K562 (cell line): ENCODE measurements around the gene SCPEP1. TPM values are rescaled to one million over a fixed set of nuclear protein-coding genes. Genes with fewer than 3 reads are reported as not detected.

Source experiments
- ATAC-seq: fragments of 200-7000 bp; cut with Tn5 transposase; 3 replicates; pipeline ENCODE4 v1.9.1; 2020; ENCODE audit warnings: moderate library complexity
- BruUV-seq: library from RNA; stranded (reverse); fragments of 400-500 nt; replicated peaks from 2 replicates; lab custom pipeline; 2021; lab: Mats Ljungman, UMichigan
- CTCF ChIA-PET: fragments of 300-600 bp; formaldehyde crosslinking; extraction: SDS; loops from one replicate; lab custom pipeline; 2021; ENCODE audit warnings: low intra/inter-chr PET ratio; lab: Yijun Ruan, JAX
- POLR2A ChIA-PET: fragments of 300-600, 350-650 bp; sonication (Branson Sonifier 250); formaldehyde crosslinking; extraction: SDS; loops from one replicate; lab custom pipeline; 2021; ENCODE audit warnings: antibody characterized with exemption, inconsistent platforms; lab: Yijun Ruan, JAX
- DNase-seq, 4 experiments: peaks; one replicate each; pipeline versions ENCODE4 v3.0.0 to v3.0.0-alpha.2; 2011 to 2018; ENCODE audit warnings: low spot score in 3 of 4, mixed read lengths in 3 of 4; ENCODE audit errors: extremely low read depth in 1 of 4
- FAIRE-seq: peaks from 2 replicates; lab custom pipeline; 2011; peaks lifted over from hg19 to GRCh38; lab: Jason Lieb, UNC
- H2AFZ ChIP-seq: 2 replicates; pipeline ENCODE4 v1.6.0; 2011; ENCODE audit warnings: low read depth, low read length, control low read depth, inconsistent platforms
- H3K27ac ChIP-seq: fragments of 200-600 bp; 3 replicates; pipeline ENCODE4 v1.8.0; 2011; ENCODE audit warnings: low read depth, mild to moderate bottlenecking, control low read depth, inconsistent platforms, low read length, moderate library complexity, mixed read lengths; ENCODE audit errors: extremely low read depth
- H3K27me3 ChIP-seq, 2 experiments: fragments of 300-600 bp in 1 of 2; 2 replicates in 1 of 2; 3 replicates in 1 of 2; pipeline versions ENCODE4 v1.6.0 to v1.8.0; 2011; ENCODE audit warnings: inconsistent platforms in 2 of 2, low read length in 2 of 2, mild to moderate bottlenecking in 1 of 2, mixed read lengths in 1 of 2, moderate library complexity in 1 of 2; ENCODE audit not compliant: control insufficient read depth in 2 of 2, insufficient read depth in 2 of 2
- H3K36me3 ChIP-seq: fragments of 300-600 bp; 3 replicates; pipeline ENCODE4 v1.8.0; 2011; ENCODE audit warnings: mild to moderate bottlenecking, low read length, inconsistent platforms; ENCODE audit not compliant: control insufficient read depth, insufficient read depth
- H3K4me1 ChIP-seq, 2 experiments: fragments of 200-600 bp in 1 of 2; replicated peaks in 1 of 2; 2 replicates in 1 of 2; 3 replicates in 1 of 2; pipeline versions ENCODE4 v1.5.1 to v1.8.0; 2011; ENCODE audit warnings: inconsistent platforms in 2 of 2, low read length in 2 of 2, mild to moderate bottlenecking in 1 of 2, mixed read lengths in 1 of 2, moderate library complexity in 1 of 2; ENCODE audit not compliant: control insufficient read depth in 2 of 2, insufficient read depth in 2 of 2
- H3K4me2 ChIP-seq: 2 replicates; pipeline ENCODE4 v1.6.1; 2011; ENCODE audit warnings: low read length, control low read depth, inconsistent platforms, mixed read lengths; ENCODE audit not compliant: insufficient read depth
- H3K4me3 ChIP-seq: fragments of 200-600 bp; sonication (generic), shearing (Covaris generic); 2 replicates; pipeline ENCODE4 v1.5.1; 2016; ENCODE audit warnings: control low read depth, inconsistent platforms
- H3K79me2 ChIP-seq: fragments of 200-600 bp; 3 replicates; pipeline ENCODE4 v1.8.0; 2011; ENCODE audit warnings: low read length, inconsistent platforms; ENCODE audit not compliant: control insufficient read depth, insufficient read depth
- H3K9ac ChIP-seq, 2 experiments: 2 replicates each; pipeline versions ENCODE4 v1.6.0 to v1.6.1; 2011; ENCODE audit warnings: low read depth in 2 of 2, low read length in 2 of 2, control low read depth in 1 of 2, inconsistent platforms in 1 of 2, mild to moderate bottlenecking in 1 of 2, mixed read lengths in 1 of 2; ENCODE audit not compliant: insufficient read depth in 1 of 2
- H3K9me1 ChIP-seq: one replicate; pipeline ENCODE4 v1.6.0; 2011; ENCODE audit warnings: inconsistent platforms, mild to moderate bottlenecking, low read length, moderate library complexity; ENCODE audit not compliant: control insufficient read depth, insufficient read depth
- H3K9me3 ChIP-seq: replicated peaks from 2 replicates; pipeline ENCODE4 v1.5.1; 2011; ENCODE audit warnings: low read depth, low read length, inconsistent platforms; ENCODE audit not compliant: control insufficient read depth, insufficient read depth
- H4K20me1 ChIP-seq: replicated peaks from 2 replicates; pipeline ENCODE4 v1.6.1; 2011; ENCODE audit warnings: low read length, inconsistent platforms, mixed read lengths; ENCODE audit not compliant: control insufficient read depth, insufficient read depth
- ARHGAP35 ChIP-seq: fragments of 450-650 bp; IDR thresholded peaks from 2 replicates; pipeline ENCODE4 v1.6.1; 2018; ENCODE audit not compliant: partially characterized antibody
- ATF7 ChIP-seq: fragments of 450-650 bp; IDR thresholded peaks from 2 replicates; pipeline ENCODE4 v1.7.1; 2014; ENCODE audit warnings: mild to moderate bottlenecking, moderate library complexity
- CBX1 ChIP-seq: sonication (generic); IDR thresholded peaks from 2 replicates; pipeline ENCODE4 v1.6.1; 2016; ENCODE audit warnings: antibody characterized with exemption, low read depth, mild to moderate bottlenecking
- CCNT2 ChIP-seq: IDR thresholded peaks from 2 replicates; pipeline ENCODE4 v1.6.1; 2011; ENCODE audit warnings: borderline replicate concordance, low read depth, mild to moderate bottlenecking, moderate library complexity, mixed read lengths, low read length; ENCODE audit not compliant: insufficient read length; ENCODE audit errors: extremely low read depth
- ETV5 ChIP-seq: sonication (generic); formaldehyde crosslinking; IDR thresholded peaks from 2 replicates; pipeline ENCODE4 v1.4.0; 2020; ENCODE audit warnings: low read depth, mild to moderate bottlenecking, missing genetic modification reagents
- KLF6 ChIP-seq: fragments of 250-450 bp; sonication (Bioruptor Pico); IDR thresholded peaks from 2 replicates; pipeline ENCODE4 v1.4.0; 2020; ENCODE audit warnings: mild to moderate bottlenecking, moderate library complexity, borderline replicate concordance
- LCOR ChIP-seq: sonication (generic); formaldehyde crosslinking; IDR thresholded peaks from 2 replicates; pipeline ENCODE4 v1.8.0; 2022; ENCODE audit warnings: mild to moderate bottlenecking, missing genetic modification reagents
- MYNN ChIP-seq, 2 experiments: sonication (generic); formaldehyde crosslinking in 1 of 2; IDR thresholded peaks; 2 replicates each; pipeline versions ENCODE4 v1.5.0 to v1.6.1; 2016 to 2020; ENCODE audit warnings: antibody characterized with exemption in 1 of 2, missing genetic modification reagents in 1 of 2
- NCOA2 ChIP-seq, 2 experiments: fragments of 450-650 bp; IDR thresholded peaks; 2 replicates each; pipeline ENCODE4 v1.6.1; 2018; ENCODE audit warnings: mild to moderate bottlenecking in 2 of 2, moderate library complexity in 1 of 2; ENCODE audit not compliant: partially characterized antibody in 2 of 2
- NUFIP1 ChIP-seq: fragments of 450-650 bp; IDR thresholded peaks from 2 replicates; pipeline ENCODE4 v1.6.1; 2018; ENCODE audit not compliant: partially characterized antibody
- SIX5 ChIP-seq, 2 experiments: IDR thresholded peaks; 2 replicates each; pipeline ENCODE4 v1.6.1; 2011; ENCODE audit warnings: low read length in 2 of 2, borderline replicate concordance in 1 of 2, low read depth in 1 of 2, mild to moderate bottlenecking in 1 of 2, moderate library complexity in 1 of 2; ENCODE audit not compliant: insufficient read depth in 1 of 2
- XRCC4 ChIP-seq: IDR thresholded peaks from one replicate; pipeline ENCODE4 v1.6.1; 2011; ENCODE audit not compliant: insufficient read depth, insufficient read length; ENCODE audit errors: extremely low read depth
- ZFP36 ChIP-seq: fragments of 150-350 bp; IDR thresholded peaks from 2 replicates; pipeline ENCODE4 v1.6.1; 2018; ENCODE audit warnings: low read length, low read depth; ENCODE audit not compliant: partially characterized antibody
- ZNF274 ChIP-seq: IDR thresholded peaks from 2 replicates; pipeline ENCODE4 v1.6.1; 2011; ENCODE audit warnings: low read depth, mild to moderate bottlenecking, low read length, moderate library complexity, borderline replicate concordance
- ZNF316 ChIP-seq: fragments of 450-650 bp; IDR thresholded peaks from 2 replicates; pipeline ENCODE4 v1.6.1; 2016
- WGBS: fragments of 100-300 bp; shearing (Covaris generic); methylation state at CpG from one replicate; pipeline ENCODE4 v1.1.6; 2016; ENCODE audit warnings: low coverage, mixed read lengths; ENCODE audit not compliant: insufficient coverage; ENCODE audit errors: missing lambda C conversion rate; 5-methylcytosine and 5-hydroxymethylcytosine counted together
- in situ Hi-C: fragments of 300-500 bp; cut with MboI; formaldehyde crosslinking; loops from 4 replicates; pipeline ENCODE4 v1.15.0; 2018; ENCODE audit warnings: inconsistent platforms, mixed read lengths
- intact Hi-C: fragments of 100-400 bp; cut with micrococcal nuclease; formaldehyde crosslinking; loops from 2 replicates; pipeline ENCODE4 v1.14.2; 2022
- polyA plus RNA-seq, 8 experiments: library from polyadenylated mRNA; depleted of rRNA in 4 of 8; stranded (reverse) in 5 of 8; unstranded in 3 of 8; fragments of >200 nt; fragmentation: Nextera tagmentation in 2 of 8; fragmentation: Illumina TruSeq in 1 of 8; extraction: Ambion mirVana in 2 of 8; extraction: Trizol in 1 of 8; gene quantifications; 2 replicates each; pipeline versions ENCODE4 v1.2.1 to v1.2.3, GENCODE V29; 2011 to 2014; ENCODE audit warnings: inconsistent platforms in 1 of 8, missing spikeins in 1 of 8
- total RNA-seq, 7 experiments: library from RNA; depleted of rRNA in 6 of 7; stranded (reverse); fragments of >200 nt in 6 of 7; fragmentation: Illumina TruSeq in 2 of 7; extraction: Trizol in 2 of 7; gene quantifications; 2 replicates each; pipeline versions ENCODE4 v1.2.1 to v1.2.3, GENCODE V29; 2011 to 2021; ENCODE audit warnings: low replicate concordance in 1 of 7
- TF ChIP-seq, protein P1 (sequence below): sonication (generic); formaldehyde crosslinking; IDR thresholded peaks from 2 replicates; pipeline ENCODE4 v1.5.0; 2020; ENCODE audit warnings: missing genetic modification reagents
- TF ChIP-seq, protein P2 (sequence below): fragments of 450-650 bp; formaldehyde crosslinking; IDR thresholded peaks from 2 replicates; pipeline ENCODE4 v1.4.0; 2020; ENCODE audit warnings: mild to moderate bottlenecking, mixed read lengths
- TF ChIP-seq, protein P3 (sequence below): fragments of 250-450 bp; sonication (Bioruptor Pico); IDR thresholded peaks from 2 replicates; pipeline ENCODE4 v1.8.0; 2022; ENCODE audit warnings: moderate library complexity, mild to moderate bottlenecking, inconsistent platforms

SCPEP1 gene
- total and polyA plus RNA-seq, 9 of the 15 experiments (the other 6 are each of a cell fraction or from before 2014, with no cell fraction given), result 5.1 to 14.8 (median 7.2) TPM

DNA sequence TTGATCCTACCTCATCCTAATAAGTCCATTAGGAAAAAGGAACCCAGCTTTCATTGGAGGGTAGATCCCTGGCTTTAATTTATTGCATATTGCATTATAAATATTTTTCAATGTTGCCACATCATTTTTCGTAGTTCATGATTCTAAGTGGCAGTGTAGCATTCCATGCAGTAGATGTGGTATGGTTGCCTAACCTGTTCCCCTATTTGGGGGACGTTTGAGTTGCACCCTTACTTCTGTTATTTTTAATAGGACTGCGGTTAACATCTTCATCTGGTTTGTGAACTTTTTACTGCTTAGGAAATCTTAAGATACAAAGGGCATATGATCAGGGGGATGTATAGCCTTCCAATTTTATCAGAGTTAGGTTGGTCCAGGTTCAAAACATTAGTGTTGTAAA lies 5.4 kb downstream of the SCPEP1 start:
- 65% methylated on average over 3 of the region's 3 CpGs for WGBS
- Histone ChIP-seq H3K4me3 (no peak overlapping the region), H3K9me1 (no peaks in the 10 kb centered on the region), H3K4me2 (no peak overlapping the region), H3K79me2 (no peaks in the 10 kb centered on the region), H4K20me1 (no peaks in the 10 kb centered on the region), H3K27me3 (no peaks in the 10 kb centered on the region), H2AFZ (no peak overlapping the region), H3K9me3 (no peaks in the 10 kb centered on the region), H3K27ac (no peak overlapping the region), H3K4me1 (peaks cover 29 to 54% of the 10 kb centered on the region in 2 experiments), H3K36me3 (no peaks in the 10 kb centered on the region), H3K9ac (no peak overlapping the region)
- intact Hi-C loops (no loop called here), in situ Hi-C loops (no loop called here)
- DNase-seq, result peak in 1 of 4 experiments; percentile 1
- BruUV-seq, result no TSS peak
- no peak for ATAC-seq
- POLR2A ChIA-PET, result no interaction called here
- CTCF ChIA-PET, result no interaction called here
- FAIRE-seq, result no peak
- TF ChIP-seq, protein P1, sequence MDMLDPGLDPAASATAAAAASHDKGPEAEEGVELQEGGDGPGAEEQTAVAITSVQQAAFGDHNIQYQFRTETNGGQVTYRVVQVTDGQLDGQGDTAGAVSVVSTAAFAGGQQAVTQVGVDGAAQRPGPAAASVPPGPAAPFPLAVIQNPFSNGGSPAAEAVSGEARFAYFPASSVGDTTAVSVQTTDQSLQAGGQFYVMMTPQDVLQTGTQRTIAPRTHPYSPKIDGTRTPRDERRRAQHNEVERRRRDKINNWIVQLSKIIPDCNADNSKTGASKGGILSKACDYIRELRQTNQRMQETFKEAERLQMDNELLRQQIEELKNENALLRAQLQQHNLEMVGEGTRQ (CRISPR knock-in tag), result no peak
- TF ChIP-seq NUFIP1 (no peak), ETV5 (CRISPR knock-in tag) (no peak), SIX5 (IDR thresholded peaks at IDR 0.05; ENCODE audit: borderline replicate concordance in 1 of 2, insufficient read depth in 1 of 2, low read depth in 1 of 2, low read length in 2 of 2) (no peak), ATF7 (no peak), ZNF316 (no peak), CBX1 (no peak), XRCC4 (no peak), CCNT2 (no peak), MYNN (IDR thresholded peaks at IDR 0.05) (no peak), MYNN (CRISPR knock-in tag; IDR thresholded peaks at IDR 0.05) (no peak), ZFP36 (no peak), LCOR (no peak), ZNF274 (no peak), KLF6 (CRISPR knock-in tag) (no peak), NCOA2 (IDR thresholded peaks at IDR 0.05; ENCODE audit: partially characterized antibody in 2 of 2) (no peak), ARHGAP35 (no peak)
- TF ChIP-seq, protein P2, sequence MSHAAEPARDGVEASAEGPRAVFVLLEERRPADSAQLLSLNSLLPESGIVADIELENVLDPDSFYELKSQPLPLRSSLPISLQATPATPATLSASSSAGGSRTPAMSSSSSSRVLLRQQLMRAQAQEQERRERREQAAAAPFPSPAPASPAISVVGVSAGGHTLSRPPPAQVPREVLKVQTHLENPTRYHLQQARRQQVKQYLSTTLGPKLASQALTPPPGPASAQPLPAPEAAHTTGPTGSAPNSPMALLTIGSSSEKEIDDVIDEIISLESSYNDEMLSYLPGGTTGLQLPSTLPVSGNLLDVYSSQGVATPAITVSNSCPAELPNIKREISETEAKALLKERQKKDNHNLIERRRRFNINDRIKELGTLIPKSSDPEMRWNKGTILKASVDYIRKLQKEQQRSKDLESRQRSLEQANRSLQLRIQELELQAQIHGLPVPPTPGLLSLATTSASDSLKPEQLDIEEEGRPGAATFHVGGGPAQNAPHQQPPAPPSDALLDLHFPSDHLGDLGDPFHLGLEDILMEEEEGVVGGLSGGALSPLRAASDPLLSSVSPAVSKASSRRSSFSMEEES, result no peak
- TF ChIP-seq, protein P3, sequence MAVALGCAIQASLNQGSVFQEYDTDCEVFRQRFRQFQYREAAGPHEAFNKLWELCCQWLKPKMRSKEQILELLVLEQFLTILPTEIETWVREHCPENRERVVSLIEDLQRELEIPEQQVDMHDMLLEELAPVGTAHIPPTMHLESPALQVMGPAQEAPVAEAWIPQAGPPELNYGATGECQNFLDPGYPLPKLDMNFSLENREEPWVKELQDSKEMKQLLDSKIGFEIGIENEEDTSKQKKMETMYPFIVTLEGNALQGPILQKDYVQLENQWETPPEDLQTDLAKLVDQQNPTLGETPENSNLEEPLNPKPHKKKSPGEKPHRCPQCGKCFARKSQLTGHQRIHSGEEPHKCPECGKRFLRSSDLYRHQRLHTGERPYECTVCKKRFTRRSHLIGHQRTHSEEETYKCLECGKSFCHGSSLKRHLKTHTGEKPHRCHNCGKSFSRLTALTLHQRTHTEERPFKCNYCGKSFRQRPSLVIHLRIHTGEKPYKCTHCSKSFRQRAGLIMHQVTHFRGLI, result no peak
